Tibial nerve (tissue), 4 donors: Measurements from ENCODE around the gene RBM19. TPM values are rescaled to one million over a fixed set of nuclear protein-coding genes. Genes with fewer than 3 reads are reported as not detected.
A peak's percentile ranks its signal among the peaks of the same experiment; 100 is the strongest.

Experiments used
- DNase-seq, 2 donors: peaks; one replicate each; pipeline ENCODE4 v3.0.0-alpha.2; 2019; ENCODE audit warnings: low spot score in 2 of 2
- H3K27ac ChIP-seq, 4 donors: fragments of 200-600 bp; sonication (generic) in 3 of 4; one replicate each; pipeline ENCODE4 v1.5.1; 2017 to 2019; ENCODE audit warnings: mild to moderate bottlenecking in 1 of 4
- H3K27me3 ChIP-seq, 2 donors: fragments of 200-600 bp; sonication (generic) in 1 of 2; one replicate each; pipeline versions ENCODE4 v1.5.1 to v1.6.0; 2017 to 2019
- H3K36me3 ChIP-seq, 3 donors: fragments of 200-600 bp; sonication (generic); one replicate each; pipeline ENCODE4 v1.5.1; 2018 to 2019
- H3K4me1 ChIP-seq, 4 donors: fragments of 200-600 bp; sonication (generic) in 3 of 4; one replicate each; pipeline ENCODE4 v1.5.1; 2017 to 2019
- H3K4me3 ChIP-seq, 4 donors: fragments of 200-600 bp; sonication (generic) in 3 of 4; one replicate each; pipeline ENCODE4 v1.5.1; 2017 to 2019; ENCODE audit warnings: mild to moderate bottlenecking in 1 of 4, moderate library complexity in 1 of 4
- H3K9me3 ChIP-seq, 4 donors: fragments of 200-600 bp; sonication (generic) in 3 of 4; one replicate each; pipeline ENCODE4 v1.5.1; 2017 to 2019
- EP300 ChIP-seq, 2 donors: sonication (generic); formaldehyde crosslinking; IDR thresholded peaks; one replicate each; pipeline ENCODE4 v1.6.1; 2017; ENCODE audit warnings: antibody characterized with exemption in 2 of 2, mild to moderate bottlenecking in 1 of 2
- POLR2A ChIP-seq, 2 donors: fragments of 450-650 bp; IDR thresholded peaks; one replicate each; pipeline ENCODE4 v1.6.1; 2017; ENCODE audit warnings: antibody characterized with exemption in 2 of 2, mild to moderate bottlenecking in 2 of 2, moderate library complexity in 2 of 2
- WGBS, 2 donors: methylation state at CpG; one replicate each; pipeline ENCODE4 v1.1.5; 2018; 5-methylcytosine and 5-hydroxymethylcytosine counted together
- total RNA-seq, 4 donors: library from RNA; depleted of rRNA; stranded (reverse); fragments of >200 nt; gene quantifications; one replicate each; pipeline ENCODE4 v1.1.0, GENCODE V29; 2016
- TF ChIP-seq, protein P1 (sequence below), 5 experiments: fragments of 200-600 bp in 3 of 5; fragments of 450-650 bp in 2 of 5; sonication (generic) in 3 of 5; IDR thresholded peaks; one replicate each; pipeline ENCODE4 v1.5.1; 2016 to 2019; ENCODE audit warnings: antibody characterized with exemption in 5 of 5, mild to moderate bottlenecking in 3 of 5, moderate library complexity in 2 of 5

Gene RBM19
- total RNA-seq, 4 donors from 2014 or later, result 32.0 to 57.9 (median 38.9) TPM

DNA sequence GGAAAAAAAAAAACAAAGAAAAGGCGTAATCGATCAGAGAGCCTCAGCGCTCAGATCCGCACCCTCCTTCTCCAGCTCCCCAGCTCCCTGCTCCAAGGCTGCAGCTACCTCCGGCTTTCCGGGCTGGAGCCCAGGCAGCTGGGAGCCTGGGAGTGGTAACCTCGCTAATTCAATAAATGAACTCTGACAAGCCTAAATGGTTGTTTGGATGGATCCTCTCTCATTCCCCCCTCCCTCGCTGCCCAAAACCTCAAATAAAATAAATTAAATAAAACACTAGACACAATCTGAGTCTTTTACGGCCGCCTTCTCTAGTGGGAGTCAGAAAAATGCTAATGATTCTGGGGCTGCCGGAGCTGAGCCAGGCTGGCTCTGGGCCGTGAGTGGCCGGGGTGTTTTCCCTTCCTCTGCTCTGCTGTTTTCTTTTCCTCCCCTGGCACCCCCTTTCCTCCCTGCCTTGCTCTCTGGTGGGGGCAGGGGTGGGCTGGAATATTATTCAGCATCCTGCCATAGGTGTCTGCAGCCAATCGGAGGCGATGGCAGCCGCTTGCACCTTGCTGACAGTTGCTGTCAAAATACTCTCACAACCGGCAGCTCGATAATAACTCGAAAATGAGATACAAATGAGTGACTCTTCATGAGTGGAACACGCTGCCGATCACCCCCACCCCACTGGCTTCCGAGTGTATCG, 76.1 kb downstream of the RBM19 start:
- peaks cover 0 to 42% (median 10%) of the 10 kb centered on the region in 4 donors for H3K4me1 ChIP-seq
- DNase-seq, result no peak
- peak overlapping the region in 1 of 4 donors; percentile 15 for H3K4me3 ChIP-seq
- no peak for TF ChIP-seq POLR2A (IDR thresholded peaks at IDR 0.05)
- no peak for TF ChIP-seq EP300 (IDR thresholded peaks at IDR 0.05)
- TF ChIP-seq, protein P1, sequence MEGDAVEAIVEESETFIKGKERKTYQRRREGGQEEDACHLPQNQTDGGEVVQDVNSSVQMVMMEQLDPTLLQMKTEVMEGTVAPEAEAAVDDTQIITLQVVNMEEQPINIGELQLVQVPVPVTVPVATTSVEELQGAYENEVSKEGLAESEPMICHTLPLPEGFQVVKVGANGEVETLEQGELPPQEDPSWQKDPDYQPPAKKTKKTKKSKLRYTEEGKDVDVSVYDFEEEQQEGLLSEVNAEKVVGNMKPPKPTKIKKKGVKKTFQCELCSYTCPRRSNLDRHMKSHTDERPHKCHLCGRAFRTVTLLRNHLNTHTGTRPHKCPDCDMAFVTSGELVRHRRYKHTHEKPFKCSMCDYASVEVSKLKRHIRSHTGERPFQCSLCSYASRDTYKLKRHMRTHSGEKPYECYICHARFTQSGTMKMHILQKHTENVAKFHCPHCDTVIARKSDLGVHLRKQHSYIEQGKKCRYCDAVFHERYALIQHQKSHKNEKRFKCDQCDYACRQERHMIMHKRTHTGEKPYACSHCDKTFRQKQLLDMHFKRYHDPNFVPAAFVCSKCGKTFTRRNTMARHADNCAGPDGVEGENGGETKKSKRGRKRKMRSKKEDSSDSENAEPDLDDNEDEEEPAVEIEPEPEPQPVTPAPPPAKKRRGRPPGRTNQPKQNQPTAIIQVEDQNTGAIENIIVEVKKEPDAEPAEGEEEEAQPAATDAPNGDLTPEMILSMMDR (IDR thresholded peaks at IDR 0.05), result no peak
- H3K27ac ChIP-seq, result peak overlapping the region in 1 of 4 donors; percentile 60
- 42 to 46% methylated on average over 23 of the region's 23 CpGs for WGBS, 2 donors
- H3K27me3 ChIP-seq, result no peaks in the 10 kb centered on the region
- no peaks in the 10 kb centered on the region for H3K9me3 ChIP-seq
- H3K36me3 ChIP-seq, result peaks cover 0 to 7% (median 0%) of the 10 kb centered on the region in 3 donors

DNA sequence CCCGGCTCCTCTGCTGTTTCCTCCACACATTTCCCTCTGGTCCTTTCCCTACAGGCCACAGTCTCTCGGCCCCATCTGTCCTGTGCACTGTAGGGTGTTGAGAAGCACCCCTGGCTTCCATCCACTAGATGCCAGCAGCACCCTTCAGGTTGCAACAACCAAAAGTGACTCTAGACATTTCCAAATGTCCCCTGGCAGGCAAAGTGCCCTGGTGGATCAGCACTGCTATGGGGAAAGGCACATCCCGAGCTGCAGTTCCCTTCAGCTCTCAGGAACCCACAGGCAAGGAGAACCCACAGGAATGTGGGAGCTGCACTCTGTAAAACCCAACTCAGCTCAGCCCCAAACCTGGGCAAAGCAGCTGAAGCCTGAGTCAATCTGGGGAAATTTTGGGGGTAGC, 77.0 kb downstream of the RBM19 start:
- H3K27me3 ChIP-seq, result no peaks in the 10 kb centered on the region
- H3K27ac ChIP-seq, result no peak overlapping the region
- no peak for DNase-seq
- TF ChIP-seq POLR2A (IDR thresholded peaks at IDR 0.05) (no peak), EP300 (IDR thresholded peaks at IDR 0.05) (no peak)
- TF ChIP-seq, protein P1 (IDR thresholded peaks at IDR 0.05), result peak in 1 of 5 experiments; percentile 15
- no peak overlapping the region for H3K4me3 ChIP-seq
- WGBS, 2 donors, result 46 to 84% methylated on average over 3 of the region's 3 CpGs
- no peaks in the 10 kb centered on the region for H3K9me3 ChIP-seq
- peaks cover 0 to 42% (median 10%) of the 10 kb centered on the region in 4 donors for H3K4me1 ChIP-seq
- peaks cover 0 to 10% (median 0%) of the 10 kb centered on the region in 3 donors for H3K36me3 ChIP-seq

DNA sequence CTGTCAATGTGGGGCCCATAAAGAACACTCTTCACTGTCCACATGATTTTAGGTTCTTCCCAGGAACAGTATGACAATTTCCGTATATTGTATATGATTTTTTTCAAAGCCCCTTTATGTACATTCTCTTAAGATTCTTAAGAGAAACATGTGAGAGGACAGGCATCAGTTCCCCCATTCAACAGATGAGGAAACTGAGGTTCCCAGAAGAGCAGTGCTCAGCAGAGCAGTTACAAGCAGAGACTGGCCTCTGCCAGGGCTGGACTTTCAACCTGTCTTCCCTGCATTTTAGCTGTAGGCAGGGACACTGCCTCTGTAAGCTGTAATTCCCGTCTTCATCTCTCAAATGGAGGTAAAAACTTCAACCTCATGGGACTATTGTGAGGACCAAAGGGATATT, 77.7 kb downstream of the RBM19 start:
- no peak overlapping the region for H3K4me3 ChIP-seq
- H3K9me3 ChIP-seq, result no peaks in the 10 kb centered on the region
- no peak overlapping the region for H3K27ac ChIP-seq
- WGBS, 2 donors, result 86 to 98% methylated on average over 2 of the region's 2 CpGs
- H3K36me3 ChIP-seq, result peaks cover 0 to 5% (median 0%) of the 10 kb centered on the region in 3 donors
- DNase-seq, result no peak
- H3K4me1 ChIP-seq, result peaks cover 0 to 42% (median 10%) of the 10 kb centered on the region in 4 donors
- no peaks in the 10 kb centered on the region for H3K27me3 ChIP-seq
- TF ChIP-seq POLR2A (IDR thresholded peaks at IDR 0.05) (no peak), EP300 (IDR thresholded peaks at IDR 0.05) (no peak)
- TF ChIP-seq, protein P1 (IDR thresholded peaks at IDR 0.05), result no peak

DNA sequence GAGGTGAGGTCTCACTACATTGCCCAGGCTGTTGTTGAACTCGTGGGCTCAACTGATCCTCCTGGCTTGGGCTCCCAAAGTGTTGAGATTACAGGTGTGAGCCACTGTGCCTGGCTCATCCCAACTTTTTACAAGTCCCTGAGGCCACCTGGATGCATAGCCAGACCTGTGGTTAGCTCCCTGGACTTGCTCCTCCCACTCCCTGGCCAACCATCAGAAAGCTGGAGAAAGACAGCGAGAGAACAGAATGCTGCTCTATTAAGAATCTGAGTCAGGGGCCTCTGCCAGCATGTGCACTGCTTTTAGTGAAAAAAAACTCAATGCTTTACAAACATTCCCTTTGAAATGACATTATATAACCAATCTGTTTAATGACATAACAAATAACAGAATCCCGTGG, 78.2 kb downstream of the RBM19 start:
- H3K27ac ChIP-seq, result no peak overlapping the region
- no peak for DNase-seq
- no peak overlapping the region for H3K4me3 ChIP-seq
- peaks cover 0 to 42% (median 10%) of the 10 kb centered on the region in 4 donors for H3K4me1 ChIP-seq
- no peaks in the 10 kb centered on the region for H3K27me3 ChIP-seq
- peaks cover 0 to 5% (median 0%) of the 10 kb centered on the region in 3 donors for H3K36me3 ChIP-seq
- no peak for TF ChIP-seq POLR2A (IDR thresholded peaks at IDR 0.05)
- TF ChIP-seq, protein P1 (IDR thresholded peaks at IDR 0.05), result no peak
- TF ChIP-seq EP300 (IDR thresholded peaks at IDR 0.05), result no peak
- no peaks in the 10 kb centered on the region for H3K9me3 ChIP-seq
- WGBS, 2 donors, result 77 to 86% methylated on average over 3 of the region's 3 CpGs

DNA sequence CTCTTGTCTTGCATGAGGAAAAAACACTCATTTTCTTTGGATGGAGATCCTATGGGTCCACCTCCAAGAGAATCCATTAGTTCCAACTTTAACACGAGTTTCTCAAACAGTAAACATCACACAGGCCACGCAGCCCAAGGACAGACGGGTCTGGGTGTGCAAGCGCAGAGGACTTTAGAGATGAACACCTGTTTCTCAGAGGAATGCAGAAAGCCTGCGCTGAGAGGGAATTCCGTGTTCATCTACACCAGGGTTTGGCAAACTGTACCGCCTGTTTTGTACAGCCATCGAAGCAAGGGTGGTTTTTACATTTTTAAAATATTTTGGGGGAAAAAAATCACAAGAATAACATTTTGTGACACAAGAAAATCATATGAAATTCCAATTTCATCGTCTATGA, 79.4 kb downstream of the RBM19 start:
- Histone ChIP-seq H3K4me3 (no peak overlapping the region), H3K9me3 (no peaks in the 10 kb centered on the region), H3K36me3 (peaks cover 0 to 7% (median 0%) of the 10 kb centered on the region in 3 donors), H3K27ac (no peak overlapping the region), H3K4me1 (peaks cover 0 to 31% (median 10%) of the 10 kb centered on the region in 4 donors), H3K27me3 (no peaks in the 10 kb centered on the region)
- WGBS, 2 donors, result 95 to 97% methylated on average over 9 of the region's 9 CpGs
- no peak for DNase-seq
- TF ChIP-seq EP300 (IDR thresholded peaks at IDR 0.05) (no peak), POLR2A (IDR thresholded peaks at IDR 0.05) (no peak)
- TF ChIP-seq, protein P1 (IDR thresholded peaks at IDR 0.05), result no peak
